Measurements from ENCODE around the gene UNC119B.

Gene UNC119B

GRCh38 chr12:120708651-120709050, 1.6 kb upstream of the UNC119B start:
- Mint-ChIP-seq H3K4me1 (peaks cover 26% of the 10 kb centered on the region), H3K36me3 (ENCODE audit: low read depth) (peaks cover 15% of the 10 kb centered on the region), H3K27me3 (ENCODE audit: low read depth) (no peaks in the 10 kb centered on the region), H3K4me3 (peak overlapping the region; percentile 53 to 73 (median 70)), H3K9me3 (no peaks in the 10 kb centered on the region), H3K27ac (peak overlapping the region in 2 of 3 experiments; percentile 52 to 59)
- no peak for TF ChIP-seq CTCF (IDR thresholded peaks at IDR 0.05; ENCODE audit: unreplicated experiment in 3 of 3)

- Mint-ChIP-seq H3K27me3 (ENCODE audit: low read depth) (no peaks in the 10 kb centered on the region), H3K4me3 (peak overlapping the region; percentile 85 to 92 (median 90)), H3K36me3 (ENCODE audit: low read depth) (peaks cover 25% of the 10 kb centered on the region), H3K27ac (peak overlapping the region; percentile 62 to 84 (median 77)), H3K4me1 (peaks cover 30% of the 10 kb centered on the region), H3K9me3 (no peaks in the 10 kb centered on the region)
- no peak for TF ChIP-seq CTCF (IDR thresholded peaks at IDR 0.05; ENCODE audit: unreplicated experiment in 3 of 3)
These were observed 593 bp downstream of the UNC119B start for GRCh38 chr12:120710805-120711296.

- no peaks in the 10 kb centered on the region for H3K27me3 Mint-ChIP-seq (ENCODE audit: low read depth)
- H3K36me3 Mint-ChIP-seq (ENCODE audit: low read depth): peaks cover 24% of the 10 kb centered on the region
- peaks cover 30% of the 10 kb centered on the region for H3K4me1 Mint-ChIP-seq
- TF ChIP-seq CTCF (IDR thresholded peaks at IDR 0.05; ENCODE audit: unreplicated experiment in 3 of 3): no peak
- peak overlapping the region; percentile 85 to 92 (median 90) for H3K4me3 Mint-ChIP-seq
- H3K9me3 Mint-ChIP-seq: no peaks in the 10 kb centered on the region
- H3K27ac Mint-ChIP-seq: peak overlapping the region; percentile 62 to 84 (median 77)
These were observed 1.2 kb downstream of the UNC119B start for GRCh38 chr12:120711411-120711810.

- peaks cover 30% of the 10 kb centered on the region for H3K4me1 Mint-ChIP-seq
- H3K36me3 Mint-ChIP-seq (ENCODE audit: low read depth): peaks cover 32% of the 10 kb centered on the region
- no peaks in the 10 kb centered on the region for H3K9me3 Mint-ChIP-seq
- H3K4me3 Mint-ChIP-seq: peak overlapping the region; percentile 85 to 92 (median 90)
- no peak for TF ChIP-seq CTCF (IDR thresholded peaks at IDR 0.05; ENCODE audit: unreplicated experiment in 3 of 3)
- no peaks in the 10 kb centered on the region for H3K27me3 Mint-ChIP-seq (ENCODE audit: low read depth)
- peak overlapping the region in 1 of 3 experiments; percentile 24 for H3K27ac Mint-ChIP-seq
These were observed 2.4 kb downstream of the UNC119B start for GRCh38 chr12:120712610-120713009.

GRCh38 chr12:120713861-120714482, 3.7 kb downstream of the UNC119B start:
- Mint-ChIP-seq H3K27ac (peak overlapping the region; percentile 5 to 85 (median 43)), H3K36me3 (ENCODE audit: low read depth) (peaks cover 43% of the 10 kb centered on the region), H3K9me3 (no peaks in the 10 kb centered on the region), H3K27me3 (ENCODE audit: low read depth) (no peaks in the 10 kb centered on the region), H3K4me1 (peaks cover 30% of the 10 kb centered on the region), H3K4me3 (peak overlapping the region; percentile 80 to 83 (median 81))
- peak; percentile 81 to 86 (median 84) for TF ChIP-seq CTCF (IDR thresholded peaks at IDR 0.05; ENCODE audit: unreplicated experiment in 3 of 3)

GRCh38 chr12:120718055-120718454, 7.8 kb downstream of the UNC119B start:
- Mint-ChIP-seq H3K27me3 (ENCODE audit: low read depth) (no peaks in the 10 kb centered on the region), H3K36me3 (ENCODE audit: low read depth) (peaks cover 76% of the 10 kb centered on the region), H3K27ac (peak overlapping the region in 2 of 3 experiments; percentile 9 to 98), H3K9me3 (no peaks in the 10 kb centered on the region), H3K4me1 (peaks cover 5% of the 10 kb centered on the region), H3K4me3 (no peak overlapping the region)
- no peak for TF ChIP-seq CTCF (IDR thresholded peaks at IDR 0.05; ENCODE audit: unreplicated experiment in 3 of 3)
